Measurements from ENCODE around the gene SCN4A.
A peak's percentile ranks its signal among the peaks of the same experiment; 100 is the strongest.
"Not testable (repeated sequence)": the region's sequence is repeated elsewhere in the genome, so short reads cannot be mapped to it uniquely, and the experiment has no call there.

Gene SCN4A

DNA sequence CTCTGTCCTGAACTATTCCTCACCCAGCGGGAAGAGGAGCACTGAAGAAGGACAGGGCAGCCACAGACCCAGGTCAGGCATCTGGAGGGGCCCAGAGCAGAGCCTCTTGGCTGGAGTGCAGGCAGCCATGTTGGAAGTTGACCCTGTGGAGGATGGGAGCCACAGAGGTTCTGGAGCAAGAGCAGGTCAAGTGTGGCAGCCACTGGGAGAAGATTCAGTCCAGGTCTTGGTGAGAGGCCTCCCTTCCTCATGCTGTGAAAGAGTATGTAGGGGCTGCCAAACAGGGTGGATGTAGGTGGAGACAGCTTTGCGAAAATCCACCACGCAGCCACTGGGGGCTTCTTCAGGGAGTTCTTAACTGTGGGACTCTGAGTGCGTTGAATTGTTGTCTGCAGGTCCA is 40.0 kb downstream of the SCN4A start:
- no peak for DNase-seq

GRCh38 chr17:63931981-63932561 is 40.6 kb downstream of the SCN4A start, which contains the start of gene CD79B:
Gene CD79B, minus strand, starts transcription at chr17:63932331. Its CDS starts 70 bp downstream, at chr17:63932261.
- peak; percentile 76 for DNase-seq

- DNase-seq = peak; percentile 87
Measured at GRCh38 chr17:63930951-63931575, 41.7 kb downstream of the SCN4A start.

DNA sequence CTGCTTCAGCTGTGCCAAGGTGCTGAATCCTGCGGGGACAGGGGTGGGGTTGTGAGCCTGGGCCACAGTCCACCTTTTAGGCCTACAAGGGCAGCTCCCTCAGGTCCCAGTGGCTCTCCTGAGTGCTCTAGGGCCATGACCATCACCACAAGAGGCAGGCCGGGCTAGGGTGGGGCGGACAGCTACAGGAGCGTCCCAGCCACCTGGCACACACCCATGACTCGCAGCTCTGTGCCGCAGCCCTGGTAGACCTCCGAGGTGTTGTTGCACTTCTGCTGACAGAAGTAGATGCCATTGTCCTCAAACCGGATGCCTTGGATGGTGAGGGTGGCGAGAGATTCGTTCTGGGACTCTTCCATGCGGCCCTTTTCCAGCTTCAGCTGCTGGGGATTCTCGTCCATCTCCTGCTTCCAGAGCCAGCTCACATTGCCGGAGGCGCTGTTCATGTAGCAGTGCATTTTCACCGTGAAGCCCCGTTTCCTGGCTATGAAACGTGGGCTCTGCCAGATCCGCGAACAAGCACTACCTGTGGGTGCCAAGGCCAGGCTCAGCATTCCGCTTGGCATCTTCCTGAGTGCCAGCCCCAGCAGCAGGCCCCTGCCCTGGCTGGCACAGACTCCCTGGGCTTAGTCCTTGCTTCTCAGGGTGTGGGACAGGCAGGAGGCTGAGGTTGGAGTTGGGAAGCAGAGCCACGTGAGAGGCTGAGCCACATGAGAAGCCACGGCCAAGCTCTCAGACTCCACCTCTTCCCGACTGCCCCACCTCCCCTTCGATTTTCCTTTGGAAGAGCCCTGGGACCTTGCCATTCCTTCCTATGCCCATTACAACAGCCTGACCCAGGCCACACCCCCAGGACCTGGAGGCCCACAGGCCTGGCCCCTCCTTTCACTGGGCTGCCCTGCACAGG is 42.6 kb downstream of the SCN4A start:
- DNase-seq = no peak

GRCh38 chr17:63928966-63929695 is 43.6 kb downstream of the SCN4A start:
- DNase-seq = no peak

DNA sequence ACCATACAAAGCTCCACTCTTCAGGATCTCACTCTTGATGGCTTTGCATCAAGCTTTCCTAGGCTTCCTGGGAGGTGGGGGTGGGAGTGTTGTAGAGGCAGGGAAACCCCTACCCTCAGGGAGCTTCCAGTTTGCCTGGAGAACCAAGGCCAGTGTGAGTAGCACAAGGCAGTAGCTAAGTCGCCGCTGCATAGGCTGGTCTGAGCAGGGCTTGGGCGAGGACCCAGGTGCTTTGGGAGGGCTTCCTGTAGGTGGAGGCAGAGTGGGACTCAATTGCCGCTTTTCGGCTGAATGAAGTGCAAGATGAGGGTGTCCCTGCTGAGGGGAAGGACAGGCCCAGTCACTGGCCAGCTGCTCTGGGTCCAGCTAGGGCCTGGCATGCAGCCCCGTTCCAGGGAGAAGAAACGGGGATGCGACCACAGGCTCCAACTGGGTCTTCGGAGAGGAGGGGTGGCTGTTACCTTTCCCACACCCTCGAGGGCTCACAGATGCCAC is 44.5 kb downstream of the SCN4A start:
- DNase-seq = no peak

GRCh38 chr17:63927464-63928171 is 45.1 kb downstream of the SCN4A start:
- no peak for DNase-seq

DNA sequence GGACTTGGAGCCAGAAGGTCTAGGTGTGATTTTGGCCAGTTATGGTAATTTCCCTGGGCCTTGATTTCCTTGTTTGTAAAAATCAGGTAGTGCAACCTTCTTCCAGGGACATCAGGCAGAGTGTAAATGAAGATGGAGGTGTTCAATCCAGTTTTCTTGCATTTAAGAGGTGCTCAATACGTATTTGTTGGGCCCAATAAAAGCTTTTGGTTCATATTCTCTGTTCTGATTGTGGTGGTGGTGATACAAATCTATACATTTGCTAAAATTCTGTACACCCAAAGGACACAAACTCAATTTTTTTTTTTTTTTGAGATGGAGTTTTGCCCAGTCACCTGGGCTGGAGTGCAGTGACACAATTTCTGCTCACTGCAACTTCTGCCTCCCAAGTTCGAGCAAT is 46.6 kb downstream of the SCN4A start:
- DNase-seq = no peak

DNA sequence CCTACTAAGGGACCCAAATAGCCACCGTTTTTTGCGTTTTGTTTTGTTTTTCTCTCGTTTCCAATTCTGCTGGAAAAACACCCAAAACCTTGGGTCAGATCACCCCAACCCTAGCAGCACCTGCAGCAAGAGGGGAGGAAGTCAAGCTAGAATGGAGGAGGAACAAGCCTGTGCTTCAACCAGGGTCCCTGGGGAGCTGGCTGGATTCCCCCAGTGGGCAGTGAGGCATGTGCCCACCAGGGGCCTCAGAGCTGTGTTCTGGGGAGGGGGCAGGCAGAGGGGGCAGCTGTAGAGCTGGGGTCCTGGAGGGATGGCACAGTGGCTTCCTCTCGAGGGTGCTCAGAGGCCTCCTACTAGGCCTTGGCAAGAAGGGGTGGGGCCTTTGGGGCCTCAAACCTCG is 47.1 kb downstream of the SCN4A start:
- DNase-seq = no peak

- not testable (repeated sequence) for DNase-seq
Measured at GRCh38 chr17:63922402-63922801, 50.3 kb downstream of the SCN4A start.

- DNase-seq = not testable (repeated sequence)
Measured at GRCh38 chr17:63920779-63921178, 51.9 kb downstream of the SCN4A start.

- DNase-seq = not testable (repeated sequence)
Measured at GRCh38 chr17:63920050-63920449, 52.7 kb downstream of the SCN4A start.

DNA sequence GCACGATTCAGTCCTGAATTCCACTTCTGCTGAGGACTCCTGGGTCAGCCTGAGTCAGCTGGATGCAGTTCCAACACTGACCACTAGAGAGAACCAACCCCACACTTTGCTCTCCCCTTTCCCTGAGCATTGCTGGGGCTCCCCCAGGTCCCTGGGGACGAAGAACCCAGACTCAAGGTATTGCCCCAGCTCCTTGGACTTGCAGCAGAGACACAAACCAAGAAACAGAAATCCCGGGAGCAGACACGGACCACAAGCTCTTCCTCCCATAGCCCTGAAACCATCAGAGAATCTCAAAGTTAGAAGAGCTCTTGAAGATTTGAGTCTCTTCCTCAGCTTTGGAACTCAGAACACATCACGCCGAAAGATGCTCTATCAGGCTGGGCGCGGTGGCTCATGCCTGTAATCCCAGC is 53.4 kb downstream of the SCN4A start:
- peak; percentile 85 for DNase-seq

DNA sequence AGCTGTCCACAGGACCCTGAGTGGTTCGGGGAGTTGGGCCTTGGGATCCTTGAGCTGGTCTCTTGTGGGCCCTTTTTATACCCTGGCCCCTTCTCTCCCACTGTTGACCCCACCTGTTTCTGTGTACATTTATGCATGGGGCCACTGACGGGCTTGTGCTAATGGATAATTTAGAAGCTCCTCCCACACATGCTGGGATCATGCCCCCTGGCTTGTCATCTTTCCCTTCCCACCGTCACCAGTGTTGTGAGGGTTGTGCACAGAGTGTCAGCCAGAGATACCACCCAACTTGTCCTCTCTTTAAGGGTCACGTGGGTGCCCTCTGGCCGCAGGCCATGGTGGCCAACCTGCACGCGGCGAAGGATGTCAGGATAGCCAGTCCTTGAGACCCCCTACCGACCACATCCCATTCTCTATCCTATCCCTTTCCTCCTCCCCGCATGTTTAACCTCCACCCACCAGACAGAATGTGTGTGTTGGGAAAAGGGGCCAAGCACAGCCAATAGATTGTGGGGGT is 53.9 kb downstream of the SCN4A start, which contains the start of gene GH1:
Gene GH1, minus strand, starts transcription at position 51 of the 517 bp plus-strand sequence. CDS start 63 bp downstream, outside the sequence.
- DNase-seq = not testable (repeated sequence)

- no peak for DNase-seq
Measured at GRCh38 chr17:63918305-63918704, 54.4 kb downstream of the SCN4A start.

DNA sequence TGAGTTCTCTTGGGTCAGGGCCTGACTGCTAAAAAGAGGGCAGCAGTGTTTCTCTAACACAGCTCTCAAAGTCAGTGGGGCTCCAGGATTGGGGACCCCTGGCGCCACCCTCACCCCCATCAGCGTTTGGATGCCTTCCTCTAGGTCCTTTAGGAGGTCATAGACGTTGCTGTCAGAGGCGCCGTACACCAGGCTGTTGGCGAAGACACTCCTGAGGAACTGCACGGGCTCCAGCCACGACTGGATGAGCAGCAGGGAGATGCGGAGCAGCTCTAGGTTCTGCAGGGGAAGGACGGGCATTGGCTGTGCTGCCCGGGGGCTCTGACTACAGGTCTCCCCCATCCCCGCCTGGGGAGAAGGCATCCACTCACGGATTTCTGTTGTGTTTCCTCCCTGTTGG is 55.1 kb downstream of the SCN4A start:
- peak; percentile 44 for DNase-seq

DNA sequence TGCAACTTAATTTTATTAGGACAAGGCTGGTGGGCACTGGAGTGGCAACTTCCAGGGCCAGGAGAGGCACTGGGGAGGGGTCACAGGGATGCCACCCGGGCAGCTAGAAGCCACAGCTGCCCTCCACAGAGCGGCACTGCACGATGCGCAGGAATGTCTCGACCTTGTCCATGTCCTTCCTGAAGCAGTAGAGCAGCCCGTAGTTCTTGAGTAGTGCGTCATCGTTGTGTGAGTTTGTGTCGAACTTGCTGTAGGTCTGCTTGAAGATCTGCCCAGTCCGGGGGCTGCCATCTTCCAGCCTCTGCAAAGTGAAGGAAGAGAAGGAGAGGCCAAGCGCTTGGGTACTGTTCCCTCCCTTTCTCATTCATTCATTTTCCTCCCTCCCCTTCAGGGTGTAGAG is 55.5 kb downstream of the SCN4A start:
- DNase-seq = peak; percentile 10

DNA sequence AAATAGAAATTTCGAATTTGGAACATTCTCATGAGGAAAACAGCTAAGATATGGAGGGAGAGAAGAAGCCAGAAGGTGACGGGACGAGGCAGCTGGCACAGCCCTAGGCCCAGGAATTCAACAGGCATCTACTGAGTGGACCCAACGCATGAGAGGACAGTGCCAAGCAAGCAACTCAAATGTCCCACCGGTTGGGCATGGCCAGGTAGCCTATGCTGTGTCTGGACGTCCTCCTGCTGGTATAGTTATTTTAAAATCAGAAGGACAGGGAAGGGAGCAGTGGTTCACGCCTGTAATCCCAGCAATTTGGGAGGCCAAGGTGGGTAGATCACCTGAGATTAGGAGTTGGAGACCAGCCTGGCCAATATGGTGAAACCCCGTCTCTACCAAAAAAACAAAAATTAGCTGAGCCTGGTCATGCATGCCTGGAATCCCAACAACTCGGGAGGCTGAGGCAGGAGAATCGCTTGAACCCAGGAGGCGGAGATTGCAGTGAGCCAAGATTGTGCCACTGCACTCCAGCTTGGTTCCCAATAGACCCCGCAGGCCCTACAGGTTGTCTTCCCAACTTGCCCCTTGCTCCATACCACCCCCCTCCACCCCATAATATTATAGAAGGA is 56.0 kb downstream of the SCN4A start:
- peak; percentile 12 for DNase-seq

DNA sequence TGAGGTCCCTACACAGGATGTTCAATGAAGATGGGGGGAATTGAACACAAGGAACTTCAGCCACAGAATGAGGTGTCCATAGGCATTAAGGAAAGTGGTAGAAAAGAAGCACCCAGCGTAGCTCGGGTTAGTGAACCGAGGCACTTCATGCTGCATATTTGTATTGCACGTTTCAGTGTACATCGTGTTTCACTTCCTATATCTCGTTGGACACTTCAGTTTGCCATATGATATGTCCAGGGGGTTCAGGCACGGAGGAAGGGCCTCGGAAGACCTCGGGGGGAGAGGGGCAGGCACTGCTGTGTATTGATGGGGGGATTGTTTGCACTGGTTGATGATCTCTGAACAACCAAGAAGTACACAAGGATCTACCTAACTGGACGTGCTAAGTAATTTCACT is 57.0 kb downstream of the SCN4A start:
- peak; percentile 30 for DNase-seq

DNA sequence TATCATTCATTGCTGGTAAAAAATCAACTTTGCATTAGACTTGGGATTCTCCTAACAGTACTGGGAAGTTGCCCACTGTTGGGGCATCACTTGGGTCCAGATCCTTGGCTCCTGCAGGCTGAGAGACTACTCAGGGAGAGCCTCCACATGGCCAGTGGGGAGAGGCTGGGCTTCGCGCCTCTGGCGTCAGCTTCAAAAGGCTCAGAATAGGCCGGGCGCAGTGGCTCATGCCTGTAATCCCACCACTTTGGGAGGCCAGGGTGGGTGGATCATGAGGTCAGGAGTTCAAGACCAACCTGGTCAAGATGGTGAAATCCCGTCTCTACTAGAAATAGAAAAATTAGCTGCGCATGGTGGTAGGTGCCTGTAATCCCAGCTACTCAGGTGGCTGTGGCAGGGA is 58.2 kb downstream of the SCN4A start:
- peak; percentile 14 for DNase-seq

DNA sequence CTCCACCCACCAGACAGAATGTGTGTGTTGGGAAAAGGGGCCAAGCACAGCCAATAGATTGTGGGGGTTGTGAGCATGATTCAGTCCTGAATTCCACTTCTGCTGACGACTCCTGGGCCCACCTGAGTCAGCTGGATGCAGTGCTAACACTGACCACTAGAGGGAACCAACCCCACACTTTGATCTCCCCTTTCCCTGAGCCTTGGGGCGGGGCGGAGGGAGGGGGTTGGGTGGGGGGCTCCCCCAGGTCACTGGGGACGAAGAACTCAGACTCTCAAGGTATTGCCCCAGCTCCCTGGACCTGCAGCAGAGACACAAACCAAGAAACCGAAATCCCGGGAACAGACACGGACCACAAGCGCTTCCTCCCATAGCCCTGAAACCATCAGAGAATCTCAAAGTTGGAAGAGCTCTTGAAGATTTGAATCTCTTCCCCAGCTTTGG is 61.0 kb downstream of the SCN4A start:
- DNase-seq = peak; percentile 85
